Camera-type eye (tissue), 1 donor: Measurements from ENCODE around the gene ECI2. TPM values are rescaled to one million over a fixed set of nuclear protein-coding genes. Genes with fewer than 3 reads are reported as not detected.

Experiments
- total RNA-seq: library from RNA; depleted of rRNA; stranded (reverse); fragments of >200 nt; gene quantifications from one replicate; pipeline ENCODE4 v1.2.3, GENCODE V29; 2014

ECI2 gene
- 57.4 TPM for total RNA-seq

GRCh38 chr6:4134841-4135664, at the start of gene ECI2:
ECI2 (minus strand) TSS chr6:4135575; CDS start chr6:4135560, 15 bp downstream.

GRCh38 chr6:4078691-4079471, 56.5 kb downstream of the ECI2 start, which contains the start of gene FAM217A:
FAM217A (minus strand) TSS chr6:4079137; CDS start chr6:4077414, 1,723 bp downstream.

Other genes starting within 250 kb of the ECI2 start
- not detected for gene FAM217A, start 56.4 kb downstream of the ECI2 start, total RNA-seq